GM03348 (cell line): Measurements from ENCODE around the gene COL28A1.

ENCODE experiments used
- DNase-seq: peaks from one replicate; pipeline ENCODE4 v3.0.0; 2012; ENCODE audit warnings: low spot score

Gene COL28A1

GRCh38 chr7:7535691-7536090, at the start of gene COL28A1:
Gene COL28A1, minus strand, starts transcription at chr7:7535873. Its CDS starts 2,998 bp downstream, at chr7:7532875.
- DNase-seq: no peak

GRCh38 chr7:7584653-7585052, 49.0 kb upstream of the COL28A1 start:
- DNase-seq: no peak

- DNase-seq: no peak
These were observed 48.1 kb upstream of the COL28A1 start for GRCh38 chr7:7583731-7584130.

- no peak for DNase-seq
These were observed 46.9 kb upstream of the COL28A1 start for GRCh38 chr7:7582596-7582995.

GRCh38 chr7:7581531-7582179, 46.0 kb upstream of the COL28A1 start:
- DNase-seq: no peak

- DNase-seq: no peak
These were observed 44.0 kb upstream of the COL28A1 start for GRCh38 chr7:7579638-7580037.

- no peak for DNase-seq
These were observed 42.2 kb upstream of the COL28A1 start for GRCh38 chr7:7577888-7578287.

- DNase-seq: no peak
These were observed 40.7 kb upstream of the COL28A1 start for GRCh38 chr7:7576344-7576743.

GRCh38 chr7:7573701-7574100, 38.0 kb upstream of the COL28A1 start:
- no peak for DNase-seq

- no peak for DNase-seq
These were observed 34.9 kb upstream of the COL28A1 start for GRCh38 chr7:7570584-7570983.

GRCh38 chr7:7569615-7570014, 33.9 kb upstream of the COL28A1 start:
- DNase-seq: no peak

GRCh38 chr7:7569081-7569527, 33.4 kb upstream of the COL28A1 start:
- no peak for DNase-seq

GRCh38 chr7:7568553-7568952, 32.9 kb upstream of the COL28A1 start:
- no peak for DNase-seq

GRCh38 chr7:7567898-7568531, 32.3 kb upstream of the COL28A1 start:
- no peak for DNase-seq

- DNase-seq: peak; percentile 97
These were observed 31.3 kb upstream of the COL28A1 start, which contains the start of gene MIOS for GRCh38 chr7:7566651-7567611. Gene MIOS, plus strand, starts transcription at chr7:7566884. Its CDS starts 5,592 bp downstream, at chr7:7572476.

GRCh38 chr7:7565746-7566650, 30.3 kb upstream of the COL28A1 start:
- DNase-seq: no peak

- no peak for DNase-seq
These were observed 29.5 kb upstream of the COL28A1 start for GRCh38 chr7:7565018-7565680.

- peak; percentile 64 for DNase-seq
These were observed 28.7 kb upstream of the COL28A1 start for GRCh38 chr7:7564323-7564780.

GRCh38 chr7:7563813-7564212, 28.1 kb upstream of the COL28A1 start:
- no peak for DNase-seq

- DNase-seq: no peak
These were observed 27.6 kb upstream of the COL28A1 start for GRCh38 chr7:7563269-7563668.

- no peak for DNase-seq
These were observed 27.1 kb upstream of the COL28A1 start for GRCh38 chr7:7562736-7563135.
